Psoas muscle (tissue), 8 donors: ENCODE measurements around the gene PAM. TPM values are rescaled to one million over a fixed set of nuclear protein-coding genes. Genes with fewer than 3 reads are reported as not detected.

Experiments used
- ATAC-seq, 4 donors: fragments of 200-7000 bp; cut with Tn5 transposase; one replicate each; pipeline ENCODE4 v1.9.1; 2020; ENCODE audit warnings: moderate library complexity in 3 of 4, mild to moderate bottlenecking in 2 of 4
- DNase-seq, 2 donors: peaks; one replicate each; pipeline ENCODE4 v3.0.0-alpha.2; 2020
- H3K27ac ChIP-seq: fragments of 200-600 bp; one replicate; pipeline ENCODE4 v1.8.0; 2022
- H3K27me3 ChIP-seq, 3 donors: fragments of 200-600 bp in 1 of 3; one replicate each; pipeline versions ENCODE4 v1.6.1 to v1.8.0; 2013 to 2022; ENCODE audit warnings: low read length in 2 of 3, mild to moderate bottlenecking in 2 of 3, moderate library complexity in 1 of 3; ENCODE audit not compliant: insufficient read depth in 3 of 3
- H3K36me3 ChIP-seq, 2 donors: fragments of 200-600 bp in 1 of 2; one replicate each; pipeline versions ENCODE4 v1.6.1 to v1.8.0; 2013 to 2022; ENCODE audit warnings: low read depth in 1 of 2, mild to moderate bottlenecking in 1 of 2, moderate library complexity in 1 of 2; ENCODE audit not compliant: insufficient read depth in 1 of 2
- H3K4me1 ChIP-seq: fragments of 200-600 bp; one replicate; pipeline ENCODE4 v1.8.0; 2022
- H3K4me3 ChIP-seq: fragments of 200-600 bp; one replicate; pipeline ENCODE4 v1.8.0; 2022; ENCODE audit warnings: mild to moderate bottlenecking
- H3K9me3 ChIP-seq: fragments of 200-600 bp; one replicate; pipeline ENCODE4 v1.8.0; 2022
- WGBS, 3 donors: extraction: QIAGEN DNeasy Blood & Tissue Kit; methylation state at CpG; one replicate each; pipeline versions ENCODE4 v1.1.6 to v1.1.7; 2013; 5-methylcytosine and 5-hydroxymethylcytosine counted together
- intact Hi-C, 2 donors: fragments of 100-400 bp; cut with DNase I; formaldehyde crosslinking; loops; one replicate each; pipeline versions ENCODE4 v1.11.0 to v1.14.2; 2022
- polyA plus RNA-seq, 3 donors: library from polyadenylated mRNA; stranded (reverse); fragments of 200-250 nt; gene quantifications; one replicate each; pipeline ENCODE4 v1.2.3, GENCODE V29; 2013
- total RNA-seq, 4 donors: library from RNA; stranded (reverse); fragmentation: NEBNext Ultra II Directional in 2 of 4; extraction: Animal tissue kit (Norgen Biotek cat#: 25700) in 2 of 4; gene quantifications; one replicate each; pipeline versions ENCODE4 v1.2.1 to v1.2.4, GENCODE V29; 2021 to 2023
- TF ChIP-seq, protein P1 (sequence below): fragments of 200-600 bp; IDR thresholded peaks from one replicate; pipeline ENCODE4 v1.8.0; 2022; ENCODE audit warnings: antibody characterized with exemption
- donor health status: healthy with polysubstance abuse.
- donor health status: DM: no; HTN: no; CAD: no; lungs with moderate emphysema.
- donor health status: Bipolar disorder and iron deficiency.
- donor health status: healthy.
- donor health status: DM: yes; HTN: yes; CAD: no.
- donor health status: DM: no; HTN: no; CAD: no.
- donor health status: DM: no; HTN: no; CAD: no.
- donor health status: DM: yes; HTN: yes; CAD: no.

PAM gene
- total and polyA plus RNA-seq, 7 donors, result 29.5 to 279 (median 191) TPM

- Histone ChIP-seq H3K27me3 (no peaks in the 10 kb centered on the region), H3K4me3 (no peak overlapping the region), H3K27ac (no peak overlapping the region), H3K9me3 (no peaks in the 10 kb centered on the region), H3K36me3 (peaks cover 2 to 61% of the 10 kb centered on the region in 2 donors), H3K4me1 (no peaks in the 10 kb centered on the region)
- intact Hi-C loops, result no loop called here
- TF ChIP-seq, protein P1, sequence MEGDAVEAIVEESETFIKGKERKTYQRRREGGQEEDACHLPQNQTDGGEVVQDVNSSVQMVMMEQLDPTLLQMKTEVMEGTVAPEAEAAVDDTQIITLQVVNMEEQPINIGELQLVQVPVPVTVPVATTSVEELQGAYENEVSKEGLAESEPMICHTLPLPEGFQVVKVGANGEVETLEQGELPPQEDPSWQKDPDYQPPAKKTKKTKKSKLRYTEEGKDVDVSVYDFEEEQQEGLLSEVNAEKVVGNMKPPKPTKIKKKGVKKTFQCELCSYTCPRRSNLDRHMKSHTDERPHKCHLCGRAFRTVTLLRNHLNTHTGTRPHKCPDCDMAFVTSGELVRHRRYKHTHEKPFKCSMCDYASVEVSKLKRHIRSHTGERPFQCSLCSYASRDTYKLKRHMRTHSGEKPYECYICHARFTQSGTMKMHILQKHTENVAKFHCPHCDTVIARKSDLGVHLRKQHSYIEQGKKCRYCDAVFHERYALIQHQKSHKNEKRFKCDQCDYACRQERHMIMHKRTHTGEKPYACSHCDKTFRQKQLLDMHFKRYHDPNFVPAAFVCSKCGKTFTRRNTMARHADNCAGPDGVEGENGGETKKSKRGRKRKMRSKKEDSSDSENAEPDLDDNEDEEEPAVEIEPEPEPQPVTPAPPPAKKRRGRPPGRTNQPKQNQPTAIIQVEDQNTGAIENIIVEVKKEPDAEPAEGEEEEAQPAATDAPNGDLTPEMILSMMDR, result no peak
- WGBS, 3 donors, result 89 to 92% (median 90%) methylated on average over 3 of the region's 3 CpGs
- DNase-seq, result no peak
- ATAC-seq, result no peak
These were observed 175.1 kb downstream of the PAM start for GRCh38 chr5:102930244-102930643.

DNA sequence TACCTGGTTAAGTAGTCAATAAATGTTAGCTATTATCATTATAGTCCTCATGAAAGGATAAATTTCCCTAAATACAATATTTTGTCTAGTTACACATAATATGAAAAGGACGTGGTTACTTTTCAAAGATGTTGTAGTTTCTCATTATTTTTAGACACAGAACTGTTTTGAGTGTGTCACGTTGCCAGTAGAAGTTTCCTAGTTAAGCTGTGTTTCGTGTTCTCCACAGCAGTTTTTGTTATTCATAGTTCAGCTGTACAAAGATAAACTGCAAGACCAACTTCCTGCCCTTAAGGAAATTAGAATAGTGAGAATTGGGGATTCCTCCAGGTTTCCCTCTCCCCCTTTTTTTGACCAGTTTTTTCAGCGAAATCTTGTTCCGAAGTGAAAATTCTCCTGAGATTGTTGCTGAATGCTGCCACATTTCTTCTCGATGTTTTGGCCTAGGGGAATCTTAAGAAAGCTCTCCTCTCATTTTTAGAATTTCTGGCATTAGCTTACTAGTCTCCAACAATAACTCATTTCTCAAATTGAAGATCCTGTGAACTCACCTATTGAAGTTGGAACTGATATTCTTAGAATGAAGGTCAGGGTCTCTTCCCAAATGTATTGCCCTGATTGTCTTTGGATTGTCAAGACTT is 176.1 kb downstream of the PAM start:
- no peaks in the 10 kb centered on the region for H3K4me1 ChIP-seq
- H3K4me3 ChIP-seq, result no peak overlapping the region
- DNase-seq, result no peak
- 67 to 73% (median 69%) methylated on average over 6 of the region's 6 CpGs for WGBS, 3 donors
- intact Hi-C loops, result no loop called here
- ATAC-seq, result no peak
- peaks cover 0 to 53% of the 10 kb centered on the region in 2 donors for H3K36me3 ChIP-seq
- H3K9me3 ChIP-seq, result no peaks in the 10 kb centered on the region
- no peak overlapping the region for H3K27ac ChIP-seq
- H3K27me3 ChIP-seq, result no peaks in the 10 kb centered on the region
- TF ChIP-seq, protein P1, result no peak

DNA sequence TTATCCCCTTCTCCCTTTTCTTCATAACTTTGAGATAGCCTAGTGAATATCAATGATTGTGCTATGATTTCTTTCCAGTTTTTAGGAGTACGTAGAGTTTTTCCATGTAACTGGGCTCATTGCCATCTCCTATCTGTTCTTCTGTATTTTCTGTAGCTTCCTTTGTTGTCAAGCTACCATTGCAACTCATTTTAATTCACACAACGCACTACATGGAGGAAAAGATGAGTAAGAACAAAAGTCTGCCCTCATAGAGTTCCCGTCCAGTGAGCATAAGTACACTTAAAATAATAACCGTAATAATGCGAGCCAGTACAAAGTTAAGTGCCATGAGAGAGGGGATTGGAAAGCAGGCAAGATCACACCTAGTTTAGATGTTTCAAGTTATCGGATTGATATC is 177.7 kb downstream of the PAM start:
- intact Hi-C loops, result no loop called here
- no peak for ATAC-seq
- H3K36me3 ChIP-seq, result peaks cover 0 to 37% of the 10 kb centered on the region in 2 donors

DNA sequence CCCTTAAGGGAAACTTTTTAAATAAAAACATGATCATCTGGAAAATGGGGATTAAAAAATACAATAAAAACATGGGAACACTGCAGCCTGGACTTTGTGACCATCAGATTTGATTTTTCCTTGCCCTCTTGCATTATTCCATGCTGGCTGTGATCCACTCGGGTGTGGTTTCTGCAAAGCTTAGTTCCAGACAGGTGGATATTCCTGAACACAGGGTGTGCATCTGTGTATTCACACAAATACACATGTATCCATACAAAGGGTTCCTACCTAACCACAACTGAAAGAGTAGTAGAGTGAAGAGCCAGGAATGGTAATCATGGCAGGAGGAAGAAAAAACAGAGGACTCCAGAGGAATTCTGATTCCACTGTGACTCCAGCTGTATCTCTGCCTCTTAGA is 178.2 kb downstream of the PAM start:
- H3K27ac ChIP-seq, result no peak overlapping the region
- peaks cover 0 to 32% of the 10 kb centered on the region in 2 donors for H3K36me3 ChIP-seq
- TF ChIP-seq, protein P1, result no peak
- H3K4me3 ChIP-seq, result no peak overlapping the region
- H3K9me3 ChIP-seq, result no peaks in the 10 kb centered on the region
- ATAC-seq, result no peak
- intact Hi-C loops, result no loop called here
- peaks cover 9% of the 10 kb centered on the region for H3K4me1 ChIP-seq
- no peaks in the 10 kb centered on the region for H3K27me3 ChIP-seq
- DNase-seq, result no peak
- WGBS, 3 donors, result 89 to 100% (median 95%) methylated on average over 1 of the region's 1 CpG

More for the DNA sequence above, 177.7 kb downstream of the PAM start:
- Histone ChIP-seq H3K27me3 (no peaks in the 10 kb centered on the region), H3K9me3 (no peaks in the 10 kb centered on the region), H3K27ac (no peak overlapping the region), H3K4me3 (no peak overlapping the region), H3K4me1 (peaks cover 5% of the 10 kb centered on the region)
- TF ChIP-seq, protein P1, result no peak
- WGBS, 3 donors, result 88% methylated on average over 6 of the region's 6 CpGs
- DNase-seq, result no peak
